Loucy (cell line): Measurements from ENCODE around the gene FAM98C.

ENCODE experiments used
- H2AFZ ChIP-seq: fragments of 200-600 bp; sonication (generic); 2 replicates; pipeline ENCODE4 v1.6.0; 2016; ENCODE audit warnings: antibody characterized with exemption, mild to moderate bottlenecking, low read length, moderate library complexity
- H3F3A ChIP-seq: fragments of 200-600 bp; 2 replicates; pipeline ENCODE4 v1.6.0; 2016; ENCODE audit warnings: antibody characterized with exemption, low read depth, mild to moderate bottlenecking
- H3K27me3 ChIP-seq: fragments of 200-600 bp; sonication (generic); 2 replicates; pipeline ENCODE4 v1.6.1; 2014; ENCODE audit warnings: low read length, mild to moderate bottlenecking; ENCODE audit not compliant: insufficient read depth, poor library complexity, severe bottlenecking
- H3K36me3 ChIP-seq: fragments of 200-600 bp; sonication (generic); 2 replicates; pipeline ENCODE4 v1.6.1; 2016; ENCODE audit warnings: low read length; ENCODE audit not compliant: insufficient read depth
- H3K4me1 ChIP-seq: fragments of 200-600 bp; sonication (generic); 2 replicates; pipeline ENCODE4 v1.5.1; 2014; ENCODE audit warnings: low read length, mild to moderate bottlenecking; ENCODE audit not compliant: insufficient read depth, poor library complexity, severe bottlenecking
- H3K4me2 ChIP-seq: fragments of 200-600 bp; sonication (generic); 2 replicates; pipeline ENCODE4 v1.6.0; 2014; ENCODE audit warnings: antibody characterized with exemption, low read length, low read depth, mild to moderate bottlenecking; ENCODE audit not compliant: poor library complexity, severe bottlenecking
- H3K4me3 ChIP-seq: fragments of 200-600 bp; sonication (generic); 2 replicates; pipeline ENCODE4 v1.5.1; 2014; ENCODE audit warnings: low read length, mild to moderate bottlenecking, mixed read lengths; ENCODE audit not compliant: poor library complexity, severe bottlenecking
- H3K79me2 ChIP-seq: fragments of 200-600 bp; sonication (generic); 2 replicates; pipeline ENCODE4 v1.6.1; 2014; ENCODE audit warnings: low read length; ENCODE audit not compliant: insufficient read depth
- H3K9ac ChIP-seq: fragments of 200-600 bp; sonication (generic); 2 replicates; pipeline ENCODE4 v1.6.0; 2014; ENCODE audit warnings: mild to moderate bottlenecking, low read depth, low read length, moderate library complexity; ENCODE audit not compliant: poor library complexity, severe bottlenecking
- H3K9me2 ChIP-seq: fragments of 200-600 bp; sonication (generic); replicated peaks from 2 replicates; pipeline ENCODE4 v1.6.1; 2016; ENCODE audit warnings: low read depth, low read length, mixed read lengths
- H3K9me3 ChIP-seq: fragments of 200-600 bp; sonication (generic); 2 replicates; pipeline ENCODE4 v1.6.1; 2014; ENCODE audit warnings: mild to moderate bottlenecking, antibody characterized with exemption, low read length, low read depth; ENCODE audit not compliant: insufficient read depth
- H4K20me1 ChIP-seq: fragments of 200-600 bp; sonication (generic); 2 replicates; pipeline ENCODE4 v1.6.0; 2014; ENCODE audit warnings: antibody characterized with exemption, low read length, mild to moderate bottlenecking; ENCODE audit not compliant: insufficient read depth, poor library complexity, severe bottlenecking
- EZH2phosphoT487 ChIP-seq: fragments of 200-600 bp; IDR thresholded peaks from 2 replicates; pipeline ENCODE4 v1.6.1; 2018; ENCODE audit warnings: antibody characterized with exemption, mild to moderate bottlenecking, moderate library complexity, borderline replicate concordance
- TF ChIP-seq, protein P1 (sequence below): fragments of 200-600 bp; sonication (generic); conservative IDR thresholded peaks from 2 replicates; pipeline ENCODE4 v1.5.1; 2014; ENCODE audit warnings: mild to moderate bottlenecking, antibody characterized with exemption, low read length

The FAM98C gene

DNA sequence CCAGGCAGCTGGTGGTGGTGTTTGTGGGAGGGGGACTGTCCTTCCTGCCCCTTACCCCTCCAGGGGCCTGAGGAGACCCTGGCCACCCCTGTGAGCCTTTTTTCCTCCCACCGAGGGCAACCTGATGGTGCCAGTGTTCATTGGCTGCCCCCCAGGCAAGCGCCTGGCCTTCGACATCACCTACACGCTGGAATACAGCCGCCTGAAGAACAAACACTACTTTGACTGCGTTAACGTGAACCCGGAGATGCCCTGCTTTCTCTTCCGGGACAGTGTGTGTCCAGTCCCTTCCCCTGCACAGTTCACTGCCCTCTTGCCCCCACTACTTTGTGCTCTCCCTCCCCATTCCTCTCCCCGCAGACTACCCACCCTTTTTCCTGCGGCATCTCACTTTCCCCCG, 35.9 kb upstream of the FAM98C start:
- Histone ChIP-seq H3K4me3 (no peak overlapping the region), H3K36me3 (no peaks in the 10 kb centered on the region), H3K4me1 (no peaks in the 10 kb centered on the region), H4K20me1 (no peaks in the 10 kb centered on the region), H3F3A (no peaks in the 10 kb centered on the region), H2AFZ (no peak overlapping the region), H3K79me2 (no peaks in the 10 kb centered on the region), H3K9me2 (no peaks in the 10 kb centered on the region), H3K27me3 (no peaks in the 10 kb centered on the region), H3K9ac (no peak overlapping the region), H3K4me2 (no peak overlapping the region), H3K9me3 (no peaks in the 10 kb centered on the region)
- TF ChIP-seq, protein P1, sequence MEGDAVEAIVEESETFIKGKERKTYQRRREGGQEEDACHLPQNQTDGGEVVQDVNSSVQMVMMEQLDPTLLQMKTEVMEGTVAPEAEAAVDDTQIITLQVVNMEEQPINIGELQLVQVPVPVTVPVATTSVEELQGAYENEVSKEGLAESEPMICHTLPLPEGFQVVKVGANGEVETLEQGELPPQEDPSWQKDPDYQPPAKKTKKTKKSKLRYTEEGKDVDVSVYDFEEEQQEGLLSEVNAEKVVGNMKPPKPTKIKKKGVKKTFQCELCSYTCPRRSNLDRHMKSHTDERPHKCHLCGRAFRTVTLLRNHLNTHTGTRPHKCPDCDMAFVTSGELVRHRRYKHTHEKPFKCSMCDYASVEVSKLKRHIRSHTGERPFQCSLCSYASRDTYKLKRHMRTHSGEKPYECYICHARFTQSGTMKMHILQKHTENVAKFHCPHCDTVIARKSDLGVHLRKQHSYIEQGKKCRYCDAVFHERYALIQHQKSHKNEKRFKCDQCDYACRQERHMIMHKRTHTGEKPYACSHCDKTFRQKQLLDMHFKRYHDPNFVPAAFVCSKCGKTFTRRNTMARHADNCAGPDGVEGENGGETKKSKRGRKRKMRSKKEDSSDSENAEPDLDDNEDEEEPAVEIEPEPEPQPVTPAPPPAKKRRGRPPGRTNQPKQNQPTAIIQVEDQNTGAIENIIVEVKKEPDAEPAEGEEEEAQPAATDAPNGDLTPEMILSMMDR = no peak
- no peak for TF ChIP-seq EZH2phosphoT487

DNA sequence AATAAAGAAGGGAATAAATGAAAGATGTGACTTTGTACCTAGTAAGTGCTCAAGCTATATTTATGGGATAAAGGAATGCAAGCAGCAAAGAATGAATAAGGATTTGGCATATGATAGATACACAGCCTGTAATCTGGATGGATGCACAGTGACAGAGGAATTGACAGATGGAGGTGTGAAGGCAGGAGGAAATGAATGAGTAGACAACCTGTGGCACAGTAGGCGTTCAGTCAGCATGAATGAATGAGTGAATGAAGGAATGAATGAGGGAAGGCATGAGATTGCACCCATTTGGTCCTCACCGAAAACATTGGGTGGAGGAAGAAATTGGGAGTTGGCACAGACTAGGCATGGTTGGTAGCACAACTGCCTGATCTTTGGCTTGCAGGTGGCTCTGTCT, 33.3 kb upstream of the FAM98C start:
- no peak overlapping the region for H3K9ac ChIP-seq
- H3K4me3 ChIP-seq = no peak overlapping the region
- H3K79me2 ChIP-seq = no peaks in the 10 kb centered on the region
- TF ChIP-seq, protein P1 = no peak
- TF ChIP-seq EZH2phosphoT487 = no peak
- no peaks in the 10 kb centered on the region for H3K9me3 ChIP-seq
- no peak overlapping the region for H3K4me2 ChIP-seq
- H3K36me3 ChIP-seq = no peaks in the 10 kb centered on the region
- H3K4me1 ChIP-seq = peaks cover 5% of the 10 kb centered on the region
- no peaks in the 10 kb centered on the region for H3K27me3 ChIP-seq
- H4K20me1 ChIP-seq = no peaks in the 10 kb centered on the region
- no peaks in the 10 kb centered on the region for H3F3A ChIP-seq
- no peak overlapping the region for H2AFZ ChIP-seq
- no peaks in the 10 kb centered on the region for H3K9me2 ChIP-seq

DNA sequence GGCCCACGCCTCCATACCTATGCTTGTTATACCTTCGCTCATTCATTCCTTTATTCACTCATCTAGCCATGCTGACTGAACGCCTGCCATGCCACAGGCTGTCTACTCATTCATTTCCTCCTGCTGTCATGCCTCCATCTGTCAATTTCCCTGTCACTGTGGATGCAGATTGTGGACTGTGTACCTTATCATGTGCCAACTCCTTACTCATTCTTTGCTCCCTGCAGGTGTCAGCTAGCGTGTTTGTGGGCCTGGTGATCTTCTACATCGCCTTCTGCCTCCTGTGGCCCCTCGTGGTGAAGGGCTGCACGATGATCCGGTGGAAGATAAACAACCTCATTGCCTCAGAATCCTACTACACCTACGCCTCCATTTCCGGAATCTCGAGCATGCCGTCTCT, 32.6 kb upstream of the FAM98C start:
- Histone ChIP-seq H3K27me3 (no peaks in the 10 kb centered on the region), H3K79me2 (peaks cover 7% of the 10 kb centered on the region), H3K9ac (no peak overlapping the region), H3K4me1 (peaks cover 7% of the 10 kb centered on the region), H3K4me3 (no peak overlapping the region), H3K9me3 (no peaks in the 10 kb centered on the region), H3K36me3 (no peaks in the 10 kb centered on the region), H3F3A (no peaks in the 10 kb centered on the region), H3K9me2 (no peaks in the 10 kb centered on the region), H3K4me2 (no peak overlapping the region), H4K20me1 (peaks cover 2% of the 10 kb centered on the region), H2AFZ (no peak overlapping the region)
- TF ChIP-seq, protein P1 = no peak
- no peak for TF ChIP-seq EZH2phosphoT487
